Measurements from ENCODE around the gene PLP2.
A peak's percentile ranks its signal among the peaks of the same experiment; 100 is the strongest.
"Not testable (repeated sequence)": the region's sequence is repeated elsewhere in the genome, so short reads cannot be mapped to it uniquely, and the experiment has no call there.

PLP2 gene

GRCh38 chrX:49171752-49172279, at the start of gene PLP2:
TSS of gene PLP2 (plus strand) at chrX:49171898. CDS start at chrX:49172001, 103 bp downstream.
- DNase-seq (ENCODE audit: low read depth in 2 of 3, low spot score in 2 of 3), result peak; percentile 37 to 50 (median 37)

GRCh38 chrX:49122499-49122898, 49.2 kb upstream of the PLP2 start:
- no peak for DNase-seq (ENCODE audit: low read depth in 2 of 3, low spot score in 2 of 3)

GRCh38 chrX:49127742-49128258, 43.9 kb upstream of the PLP2 start:
- DNase-seq (ENCODE audit: low read depth in 2 of 3, low spot score in 2 of 3), result not testable (repeated sequence)

- DNase-seq (ENCODE audit: low read depth in 2 of 3, low spot score in 2 of 3), result no peak
These were observed 42.3 kb upstream of the PLP2 start for GRCh38 chrX:49129427-49129826.

DNA sequence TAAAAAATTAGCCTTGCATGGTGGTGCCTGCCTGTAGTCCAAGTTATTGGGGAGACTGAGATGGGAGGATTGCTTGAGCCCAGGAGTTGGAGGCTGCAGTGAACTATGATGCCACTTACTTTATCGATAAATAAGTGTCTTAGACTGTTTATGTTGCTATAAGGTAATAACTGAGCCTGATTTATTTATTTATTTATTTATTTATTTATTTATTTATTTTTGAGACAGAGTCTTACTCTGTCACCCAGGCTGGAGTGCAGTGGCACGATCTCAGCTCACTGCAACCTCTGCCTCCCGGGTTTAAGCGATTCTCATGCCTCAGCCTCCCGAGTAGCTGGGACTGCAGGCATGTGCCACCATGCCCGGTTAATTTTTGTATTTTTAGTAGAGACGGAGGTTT, 39.4 kb upstream of the PLP2 start:
- DNase-seq (ENCODE audit: low read depth in 2 of 3, low spot score in 2 of 3), result not testable (repeated sequence)

DNA sequence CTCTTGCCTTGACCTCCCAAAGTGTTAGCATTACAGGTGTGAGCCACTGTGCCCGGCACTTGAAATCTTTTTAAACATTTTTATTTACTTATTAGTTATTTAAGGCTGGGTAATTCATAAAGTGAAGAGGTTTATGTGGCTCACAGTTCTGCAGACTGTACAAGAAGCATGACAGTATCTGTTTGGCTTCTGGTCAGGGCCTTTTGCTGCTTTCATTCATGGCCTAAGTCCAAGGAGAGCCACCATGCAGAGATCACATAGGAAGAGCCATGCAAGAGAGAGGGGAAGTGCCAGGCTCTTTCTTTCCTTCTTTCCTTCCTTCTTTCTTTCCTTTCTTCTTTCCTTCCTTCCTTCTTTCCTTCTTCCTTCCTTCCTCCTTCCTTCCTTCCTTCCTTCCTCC, 37.9 kb upstream of the PLP2 start:
- DNase-seq (ENCODE audit: low read depth in 2 of 3, low spot score in 2 of 3), result no peak

GRCh38 chrX:49137492-49137891, 34.2 kb upstream of the PLP2 start:
- no peak for DNase-seq (ENCODE audit: low read depth in 2 of 3, low spot score in 2 of 3)

DNA sequence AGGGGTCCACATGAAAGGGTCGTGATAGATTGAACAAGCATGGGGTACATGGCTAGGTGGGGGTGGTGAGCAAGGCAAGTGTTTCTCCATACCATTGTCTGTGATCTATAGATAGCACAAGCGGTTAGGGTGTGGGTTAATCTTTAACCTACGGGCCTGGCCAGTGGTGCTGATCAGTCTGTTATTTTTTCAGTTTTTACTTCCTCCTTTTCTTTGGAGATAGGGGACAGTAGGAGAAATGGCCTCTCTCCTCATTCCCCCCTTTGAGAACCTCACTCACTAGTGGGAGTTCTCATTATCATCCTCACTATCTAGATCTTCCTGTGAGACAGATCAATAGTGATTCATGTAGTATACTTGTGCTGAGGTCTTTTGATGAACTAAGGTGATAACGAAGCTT, 32.0 kb upstream of the PLP2 start:
- DNase-seq (ENCODE audit: low read depth in 2 of 3, low spot score in 2 of 3), result no peak

GRCh38 chrX:49142264-49142663, 29.4 kb upstream of the PLP2 start:
- not testable (repeated sequence) for DNase-seq (ENCODE audit: low read depth in 2 of 3, low spot score in 2 of 3)

GRCh38 chrX:49143154-49143553, 28.5 kb upstream of the PLP2 start:
- not testable (repeated sequence) for DNase-seq (ENCODE audit: low read depth in 2 of 3, low spot score in 2 of 3)

GRCh38 chrX:49147282-49147681, 24.4 kb upstream of the PLP2 start:
- DNase-seq (ENCODE audit: low read depth in 2 of 3, low spot score in 2 of 3), result no peak

GRCh38 chrX:49147936-49148335, 23.8 kb upstream of the PLP2 start:
- DNase-seq (ENCODE audit: low read depth in 2 of 3, low spot score in 2 of 3), result no peak

DNA sequence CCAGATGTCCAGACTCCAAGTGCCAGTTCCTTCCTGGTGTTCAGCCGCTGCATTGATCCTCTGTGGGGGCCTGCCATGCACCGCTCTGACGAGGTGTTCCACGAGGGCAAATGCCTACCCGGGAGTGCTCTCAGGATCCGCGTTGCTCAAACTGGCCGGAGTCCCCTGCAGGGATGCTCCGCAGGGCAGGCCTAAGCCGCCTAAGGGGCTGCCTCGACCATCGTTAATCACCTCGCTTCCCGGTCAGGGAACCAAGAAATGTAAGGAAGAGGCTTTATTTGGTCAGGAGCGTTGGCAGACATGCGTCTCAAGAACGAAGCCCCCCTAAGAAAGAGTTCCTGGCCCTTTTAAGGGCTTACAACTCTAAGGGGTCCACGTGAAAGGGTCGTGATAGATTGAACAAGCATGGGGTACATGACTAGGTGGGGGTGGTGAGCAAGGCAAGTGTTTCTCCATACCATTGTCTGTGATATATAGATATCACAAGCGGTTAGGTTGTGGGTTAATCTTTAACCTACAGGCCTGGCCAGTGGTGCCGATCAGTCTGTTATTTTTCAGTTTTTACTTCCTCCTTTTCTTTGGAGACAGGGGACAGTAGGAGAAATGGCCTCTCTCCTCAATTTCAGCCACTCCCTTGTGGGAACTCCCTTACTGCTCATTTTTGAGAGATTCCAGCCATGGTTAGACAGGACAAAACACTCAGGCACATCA, 23.2 kb upstream of the PLP2 start:
- not testable (repeated sequence) for DNase-seq (ENCODE audit: low read depth in 2 of 3, low spot score in 2 of 3)

- DNase-seq (ENCODE audit: low read depth in 2 of 3, low spot score in 2 of 3), result not testable (repeated sequence)
These were observed 22.4 kb upstream of the PLP2 start for GRCh38 chrX:49149291-49149690.

DNA sequence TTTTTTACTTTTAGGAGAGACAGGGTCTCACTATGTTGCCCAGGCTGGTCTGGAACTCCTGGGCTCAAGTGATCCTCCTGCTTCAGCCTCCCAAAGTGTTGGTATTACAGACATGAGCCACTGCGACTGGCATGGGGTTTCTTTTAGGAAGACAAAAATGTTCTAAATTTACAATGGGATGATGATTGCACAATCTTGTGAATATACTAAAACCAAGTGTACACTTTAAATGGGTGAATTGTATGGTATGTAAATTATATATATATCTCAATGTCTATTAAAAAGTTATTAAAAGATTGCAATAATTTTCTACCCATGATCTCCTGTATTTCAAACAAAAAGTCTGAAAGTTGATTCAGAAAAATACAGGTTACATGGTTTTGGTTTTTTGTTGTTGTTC, 18.2 kb upstream of the PLP2 start:
- DNase-seq (ENCODE audit: low read depth in 2 of 3, low spot score in 2 of 3), result no peak

DNA sequence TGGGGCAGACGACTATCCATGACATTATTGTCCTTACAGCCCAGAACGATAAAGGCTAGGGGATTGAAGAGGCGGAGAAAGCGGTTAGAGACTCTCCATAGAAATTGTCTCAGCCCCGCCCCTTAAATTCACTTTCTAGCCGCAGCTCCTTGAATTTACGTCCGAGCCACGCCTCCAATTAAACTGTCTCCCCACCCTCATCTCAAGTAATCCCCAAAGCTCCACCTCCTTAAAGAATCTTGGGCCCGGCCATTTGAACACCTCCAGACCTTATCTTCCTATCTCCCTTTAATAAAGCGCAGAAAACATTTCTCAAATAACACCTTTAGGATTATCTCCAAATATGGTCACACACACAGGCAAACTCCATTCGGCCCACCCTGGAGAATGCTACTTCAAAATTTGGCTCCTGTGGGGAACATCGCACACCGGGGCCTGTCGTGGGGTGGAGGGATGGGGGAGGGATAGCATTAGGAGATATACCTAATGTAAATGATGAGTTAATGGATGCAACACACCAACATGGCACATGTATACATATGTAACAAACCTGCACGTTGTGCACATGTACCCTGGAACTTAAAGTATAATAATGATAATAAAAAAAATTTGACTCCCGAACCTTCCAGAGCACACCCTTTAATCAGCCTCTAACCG, 16.3 kb upstream of the PLP2 start:
- DNase-seq (ENCODE audit: low read depth in 2 of 3, low spot score in 2 of 3), result no peak

GRCh38 chrX:49155900-49156837, 15.5 kb upstream of the PLP2 start:
- peak; percentile 53 to 65 (median 60) for DNase-seq (ENCODE audit: low read depth in 2 of 3, low spot score in 2 of 3)

- no peak for DNase-seq (ENCODE audit: low read depth in 2 of 3, low spot score in 2 of 3)
These were observed 14.5 kb upstream of the PLP2 start for GRCh38 chrX:49157194-49157593.

DNA sequence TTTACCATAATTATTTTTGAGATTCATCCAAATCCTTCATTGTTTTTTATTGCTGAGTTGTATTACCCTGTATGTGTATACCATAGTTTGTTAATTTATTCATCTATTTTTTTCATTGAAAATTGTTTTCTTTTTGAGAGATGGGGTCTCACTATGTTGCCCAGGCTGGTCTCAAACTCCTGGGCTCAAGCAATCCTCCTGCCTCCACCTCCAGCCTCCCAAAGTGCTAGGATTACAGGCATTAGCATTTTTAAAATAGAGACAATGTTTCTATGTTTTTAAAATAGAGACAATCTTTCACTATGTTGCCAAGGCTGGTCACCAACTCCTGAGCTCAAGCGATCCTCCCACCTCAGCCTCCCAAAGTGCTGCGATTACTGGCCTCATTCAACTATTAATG, 10.8 kb upstream of the PLP2 start:
- no peak for DNase-seq (ENCODE audit: low read depth in 2 of 3, low spot score in 2 of 3)

DNA sequence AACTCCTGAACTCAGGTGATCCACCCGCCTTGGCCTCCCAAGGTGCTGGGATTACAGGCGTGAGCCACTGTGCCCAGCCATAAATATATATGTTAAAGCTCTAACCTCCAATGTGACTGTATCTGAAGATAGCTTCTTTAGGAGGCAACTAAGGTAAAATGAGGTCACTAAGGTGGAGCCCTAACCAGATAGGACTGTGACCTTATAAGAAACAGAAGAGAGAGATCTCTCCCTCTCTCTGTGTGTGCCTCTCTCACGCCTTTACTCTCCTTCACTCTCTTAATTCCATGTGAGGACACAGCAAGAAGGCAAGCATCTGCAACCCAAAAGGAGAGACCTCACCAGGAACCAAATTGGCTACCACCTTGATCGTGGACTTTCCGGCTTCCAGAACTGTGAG, 10.1 kb upstream of the PLP2 start:
- DNase-seq (ENCODE audit: low read depth in 2 of 3, low spot score in 2 of 3), result no peak

GRCh38 chrX:49162620-49163019, 9.1 kb upstream of the PLP2 start, which contains the start of gene MAGIX:
TSS of gene MAGIX (plus strand) at chrX:49162758. CDS start at chrX:49162890, 132 bp downstream.
- no peak for DNase-seq (ENCODE audit: low read depth in 2 of 3, low spot score in 2 of 3)
